Measurements from ENCODE around the gene GABRG3. TPM values are rescaled to one million over a fixed set of nuclear protein-coding genes. Genes with fewer than 3 reads are reported as not detected.

The GABRG3 gene
- total RNA-seq (2014; rRNA removed; shearing (Covaris generic)) (0.50 and 1.4 TPM in 2 replicates), polyA plus RNA-seq (2016; fragmentation: Nextera tagmentation; extraction: Ambion mirVana) (0.10 and 0.40 TPM in 2 replicates)
- long read RNA-seq, result 0 reads

- H3K9me2 ChIP-seq (ENCODE audit: insufficient read depth), result no peaks in the 10 kb centered on the region
These were observed at the start of gene GABRG3 for GRCh38 chr15:26970712-26971210. Gene GABRG3, plus strand, starts transcription at chr15:26971181.

More at GRCh38 chr15:26970712-26971210, at the start of gene GABRG3:
- peak within 1 kb of the TSS; percentile 80 for H3K4me3 Mint-ChIP-seq
- Histone ChIP-seq H3K4me1 (ENCODE audit: insufficient read depth) (peaks cover 11% of the 10 kb centered on the region; the same call in 1 of the 2 replicates), H4K20me1 (replicated peaks; ENCODE audit: insufficient read depth) (0 out of 2 replicates have a peak, but pooled peaks cover 4% of the 10 kb centered on the region), H3K27me3 (ENCODE audit: insufficient read depth) (peaks cover 72% of the 10 kb centered on the region), H3K4me2 (peak within 1 kb of the TSS; percentile 94), H2AFZ (peak within 1 kb of the TSS; percentile 95), H3K36me3 (ENCODE audit: insufficient read depth) (no peaks in the 10 kb centered on the region), H3K4me3 (peak within 1 kb of the TSS; percentile 78), H3F3A (replicated peaks; ENCODE audit: low read depth) (0 out of 2 replicates have a peak, but pooled peaks cover 2% of the 10 kb centered on the region), H3K79me2 (replicated peaks; ENCODE audit: insufficient read depth) (no peaks in the 10 kb centered on the region), H3K27ac (ENCODE audit: low read depth) (no peak within 1 kb of the TSS)
- 0 out of 3 replicates have a peak, but pooled peaks cover 3% of the 10 kb centered on the region for H3K9me3 Mint-ChIP-seq
- peaks cover 57% of the 10 kb centered on the region for H3K27me3 Mint-ChIP-seq (ENCODE audit: insufficient read depth, low read depth, poor library complexity)
- TF ChIP-seq EZH2 (IDR thresholded peaks at IDR 0.05; ENCODE audit: low read depth, unreplicated experiment), result peak; percentile 56
- TF ChIP-seq ZNF462 (CRISPR knock-in tag; IDR thresholded peaks at IDR 0.05), result no peak
- no peak for TF ChIP-seq ZNF331 (CRISPR knock-in tag; IDR thresholded peaks at IDR 0.05; ENCODE audit: low read depth)
- TF ChIP-seq EZH2phosphoT487 (IDR thresholded peaks at IDR 0.05; ENCODE audit: unreplicated experiment), result no peak
- TF ChIP-seq CTCF (conservative IDR thresholded peaks at IDR 0.05; ENCODE audit: low read depth in 2 of 2), result no peak
- TF ChIP-seq JUNB (IDR thresholded peaks at IDR 0.05; ENCODE audit: unreplicated experiment), result no peak
- TF ChIP-seq CREB1 (CRISPR knock-in tag; IDR thresholded peaks at IDR 0.05; ENCODE audit: low read depth), result no peak
- H3K36me3 Mint-ChIP-seq (ENCODE audit: low read depth), result no peaks in the 10 kb centered on the region; the same call in 2 of the 3 replicates
- peak; percentile 82 for DNase-seq (ENCODE audit: low spot score)
- H3K4me1 Mint-ChIP-seq, result peaks cover 15% of the 10 kb centered on the region
- H3K27ac Mint-ChIP-seq, result no peak within 1 kb of the TSS
- peak; percentile 20 for ATAC-seq

Data from GM23338 (cell line).